Measurements from ENCODE around the gene COQ8B.

COQ8B gene

DNA sequence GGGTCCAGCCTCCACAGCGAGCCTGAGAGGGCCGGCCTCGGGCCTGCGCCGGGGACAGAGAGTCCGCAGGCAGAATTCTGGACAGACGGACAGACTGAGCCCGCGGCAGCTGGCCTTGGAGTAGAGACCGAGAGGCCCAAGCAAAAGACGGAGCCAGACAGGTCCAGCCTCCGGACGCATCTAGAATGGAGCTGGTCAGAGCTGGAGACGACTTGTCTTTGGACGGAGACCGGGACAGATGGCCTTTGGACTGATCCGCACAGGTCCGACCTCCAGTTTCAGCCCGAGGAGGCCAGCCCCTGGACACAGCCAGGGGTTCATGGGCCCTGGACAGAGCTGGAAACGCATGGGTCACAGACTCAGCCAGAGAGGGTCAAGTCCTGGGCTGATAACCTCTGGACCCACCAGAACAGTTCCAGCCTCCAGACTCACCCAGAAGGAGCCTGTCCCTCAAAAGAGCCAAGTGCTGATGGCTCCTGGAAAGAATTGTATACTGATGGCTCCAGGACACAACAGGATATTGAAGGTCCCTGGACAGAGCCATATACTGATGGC, 716 bp upstream of the COQ8B start:
- DNase-seq, result no peak

DNA sequence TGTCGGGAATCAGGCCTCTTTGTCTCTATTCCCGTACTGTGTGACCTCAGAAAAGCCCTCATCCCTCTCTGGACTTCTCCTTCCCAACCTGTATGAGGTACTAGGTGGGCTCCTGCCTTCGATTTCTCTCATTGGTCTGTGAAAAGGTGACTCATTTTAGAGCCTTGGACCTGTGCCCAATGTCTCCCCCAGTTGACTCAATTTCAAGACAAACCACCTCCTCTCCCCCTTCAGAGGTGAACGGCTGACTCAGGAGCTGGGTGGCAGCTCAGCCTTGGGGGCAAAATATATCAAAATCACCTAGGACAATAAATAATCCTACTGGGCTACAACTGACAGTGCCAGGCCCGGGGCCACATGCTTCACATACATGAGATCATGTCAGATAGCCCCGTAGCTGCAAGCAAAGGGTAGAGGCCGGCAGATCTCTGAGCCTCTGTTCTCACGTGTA, 630 bp downstream of the COQ8B start:
- no peak for DNase-seq

- peak; percentile 89 for DNase-seq
Observed at GRCh38 chr19:40714441-40715299, 2.0 kb downstream of the COQ8B start.

- no peak for DNase-seq
Observed at GRCh38 chr19:40713939-40714338, 2.7 kb downstream of the COQ8B start.

DNA sequence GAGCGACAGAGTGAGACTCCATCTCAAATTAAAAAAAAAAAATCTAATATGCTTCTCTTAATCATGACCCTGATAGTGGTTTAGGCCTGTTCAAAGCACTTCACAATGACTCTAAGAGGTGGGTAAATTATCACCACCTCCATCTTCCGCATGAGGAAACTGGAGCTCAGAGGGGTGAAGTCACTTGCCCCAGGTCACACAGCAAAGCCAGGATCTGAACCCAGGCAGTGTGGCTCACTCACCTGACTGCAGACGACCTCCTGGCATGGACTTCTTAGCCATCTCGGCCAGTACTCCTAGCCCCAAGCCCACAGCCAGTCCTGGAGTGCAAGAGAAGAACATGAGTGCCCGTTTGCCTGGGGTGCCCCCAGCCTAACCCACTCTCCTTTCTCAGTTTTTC, 6.9 kb downstream of the COQ8B start:
- no peak for DNase-seq

DNA sequence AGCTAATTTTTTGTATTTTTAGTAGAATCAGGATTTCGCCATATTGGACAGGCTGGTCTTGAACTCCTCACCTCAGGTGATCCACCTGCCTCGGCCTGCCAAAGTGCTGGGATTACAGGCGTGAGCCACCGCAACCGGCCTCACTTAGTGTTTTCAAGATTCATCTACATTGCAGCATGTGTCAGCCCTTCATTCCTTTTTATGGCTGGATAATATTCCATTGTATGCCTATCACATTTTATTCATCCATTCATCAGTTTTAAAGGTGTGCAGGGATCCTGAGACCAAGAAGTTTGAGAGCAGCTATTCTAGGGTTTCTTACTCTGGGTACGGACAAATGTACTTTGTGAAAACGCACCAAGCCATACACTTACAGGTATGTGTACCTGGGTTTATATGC, 9.1 kb downstream of the COQ8B start:
- no peak for DNase-seq

DNA sequence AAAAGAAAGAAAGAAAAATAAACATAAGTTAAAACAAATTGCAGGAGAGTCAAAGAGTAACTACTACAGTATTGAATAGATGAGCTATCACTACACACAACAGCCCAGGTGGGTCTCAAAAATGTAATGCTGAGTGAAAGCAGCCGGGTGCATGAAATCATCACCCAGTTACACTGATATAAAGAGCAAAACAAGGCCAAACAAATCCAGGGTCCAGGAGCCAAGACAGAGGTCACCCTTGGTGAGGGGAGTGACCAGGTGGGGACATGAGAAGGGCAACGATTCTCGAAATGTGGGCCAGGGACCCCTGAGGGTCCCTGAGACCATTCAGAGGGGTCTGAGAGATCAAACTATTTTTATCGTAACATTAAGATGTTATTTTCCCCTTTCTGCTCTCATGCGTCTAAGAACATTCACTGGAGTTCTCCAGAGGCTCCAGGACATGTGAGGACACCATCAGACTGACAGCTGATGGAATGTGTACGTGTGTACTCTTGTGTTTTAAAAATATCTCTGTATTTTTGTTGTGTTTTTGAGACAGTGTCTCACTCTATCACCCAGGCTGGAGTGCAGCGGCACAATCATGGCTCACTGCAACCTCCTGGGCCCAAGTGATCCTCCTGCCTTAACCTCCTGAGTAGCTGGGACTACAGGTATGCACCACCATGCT, 10.6 kb downstream of the COQ8B start:
- no peak for DNase-seq

DNA sequence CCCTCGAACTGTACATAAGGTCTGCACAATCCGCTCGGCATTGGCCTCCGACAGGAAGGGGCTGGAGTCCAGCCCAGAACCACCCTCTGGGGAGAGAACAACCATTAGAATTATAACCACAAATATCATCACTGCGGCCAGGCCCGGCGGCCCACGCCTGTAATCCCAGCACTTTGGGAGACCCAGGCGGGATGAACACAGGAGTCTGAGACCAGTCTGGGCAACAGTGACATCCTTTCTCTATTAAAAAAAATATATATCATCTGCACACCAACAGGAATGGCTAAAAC, 11.4 kb downstream of the COQ8B start:
- DNase-seq, result no peak

GRCh38 chr19:40704491-40705361, 12.0 kb downstream of the COQ8B start:
- DNase-seq, result no peak

GRCh38 chr19:40703029-40703755, 13.5 kb downstream of the COQ8B start:
- DNase-seq, result no peak

- no peak for DNase-seq
Observed at GRCh38 chr19:40702337-40703012, 14.2 kb downstream of the COQ8B start.

- DNase-seq, result no peak
Observed at GRCh38 chr19:40701758-40702157, 14.9 kb downstream of the COQ8B start.

GRCh38 chr19:40700083-40700482, 16.6 kb downstream of the COQ8B start:
- DNase-seq, result no peak

GRCh38 chr19:40697007-40697406, 19.7 kb downstream of the COQ8B start:
- no peak for DNase-seq

GRCh38 chr19:40695881-40696280, 20.8 kb downstream of the COQ8B start:
- DNase-seq, result no peak

GRCh38 chr19:40693896-40694295, 22.8 kb downstream of the COQ8B start:
- no peak for DNase-seq

DNA sequence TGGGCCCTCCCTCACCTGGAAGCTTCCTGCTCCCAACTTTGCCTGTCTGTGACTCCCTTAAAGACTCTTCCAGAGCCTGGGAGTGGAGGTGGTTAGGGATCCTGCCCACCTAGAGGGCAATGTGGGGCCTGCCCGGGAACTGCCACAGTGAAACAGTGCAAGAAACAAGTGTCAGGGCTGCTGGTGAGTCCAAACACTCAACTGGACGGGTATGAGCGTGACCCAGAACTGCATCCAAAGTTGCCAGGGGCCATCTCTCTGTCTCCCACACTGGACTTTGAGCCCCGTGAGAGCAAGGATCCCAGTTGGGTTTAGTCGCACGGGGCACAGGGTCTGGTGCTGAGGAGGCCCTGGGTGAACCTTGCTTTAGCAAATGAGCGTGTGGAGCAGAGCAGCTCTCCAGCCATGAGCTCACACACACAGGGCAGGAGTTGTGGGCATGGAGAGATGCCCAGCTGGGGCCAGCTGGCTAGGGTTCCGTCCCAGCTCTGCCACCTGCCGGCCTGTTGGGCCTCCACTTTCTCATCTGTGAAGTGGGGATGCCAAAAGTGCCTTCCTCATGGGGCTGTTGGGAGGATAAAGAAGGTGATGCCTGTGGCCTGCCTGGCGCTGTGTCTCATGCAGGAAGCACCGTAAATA, 23.4 kb downstream of the COQ8B start:
- no peak for DNase-seq

DNA sequence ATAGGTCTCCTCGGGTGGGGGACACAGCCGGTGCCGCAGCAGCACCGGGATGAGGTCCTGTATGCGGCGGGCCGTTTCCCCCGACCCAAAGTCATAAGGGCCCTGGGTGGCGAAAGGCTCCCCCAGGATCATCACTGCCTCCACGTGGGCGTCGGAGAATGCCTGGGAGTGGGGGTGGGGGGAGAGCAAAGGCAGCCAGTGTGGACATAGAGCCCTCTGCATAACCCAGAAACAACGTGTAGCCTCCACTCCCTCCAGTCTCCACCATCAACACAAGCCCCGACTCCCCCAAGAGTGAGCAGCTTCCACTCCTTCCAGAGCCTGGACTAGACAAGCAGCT, 24.5 kb downstream of the COQ8B start:
- DNase-seq, result no peak

GRCh38 chr19:40691421-40692211, 25.1 kb downstream of the COQ8B start:
- DNase-seq, result no peak

DNA sequence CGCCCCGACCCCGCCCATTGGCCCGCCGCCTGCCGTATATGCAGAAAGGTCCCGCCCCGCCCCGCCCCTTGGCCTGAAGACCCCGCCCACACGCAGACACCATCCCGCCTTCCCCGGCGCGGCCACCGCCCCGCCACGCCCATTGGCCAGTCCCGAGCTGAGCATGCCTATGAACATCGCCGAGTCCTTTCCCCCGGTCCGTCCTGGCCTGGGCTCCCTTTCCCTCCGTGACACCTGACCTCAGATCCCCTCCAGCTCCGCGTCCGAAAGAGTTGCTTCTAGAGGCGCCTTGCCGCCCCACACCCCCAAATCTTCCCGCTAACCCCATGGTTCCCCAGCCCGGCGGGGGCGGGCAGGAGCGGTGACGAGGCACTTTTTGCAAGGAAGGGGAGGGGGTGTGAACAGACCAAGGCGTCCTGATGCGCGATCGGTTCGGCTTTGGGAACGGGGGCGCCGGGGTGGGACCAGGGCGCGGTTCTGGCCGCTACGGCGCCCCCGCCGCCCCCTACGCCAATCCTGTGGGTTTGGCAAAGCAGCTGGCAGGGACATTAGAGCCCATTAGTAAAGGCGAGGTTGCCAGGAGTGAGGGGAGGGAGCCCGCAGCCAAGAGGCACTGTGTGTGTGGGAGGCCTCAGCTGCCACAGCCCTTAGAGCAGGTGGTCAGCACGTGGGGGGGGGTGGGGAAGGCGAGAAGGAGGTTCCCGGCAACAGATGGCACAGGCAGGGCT, 25.8 kb downstream of the COQ8B start:
- DNase-seq, result peak; percentile 78
